ENCODE data around the gene DLK2.

DNA sequence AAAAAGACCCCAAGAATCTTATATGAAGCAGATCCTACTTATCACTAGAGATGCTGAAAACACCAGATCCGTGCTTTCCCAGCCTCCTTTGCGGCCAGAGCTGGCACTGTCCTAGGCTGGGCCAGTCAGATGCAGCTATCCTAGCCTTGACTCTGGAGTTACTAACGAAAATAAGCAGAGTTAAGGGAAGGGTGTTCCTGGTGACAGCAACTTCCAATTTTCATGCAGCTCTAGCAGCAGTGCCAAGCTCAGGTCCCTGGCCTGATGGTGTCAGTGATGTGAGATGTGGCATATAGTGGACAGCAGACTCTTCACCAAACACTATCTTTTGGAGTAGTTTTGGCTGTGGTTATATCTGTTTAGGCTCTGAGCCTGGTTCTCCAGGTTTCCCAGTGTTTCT is 53.6 kb downstream of the DLK2 start:
- TF ChIP-seq, protein P1, sequence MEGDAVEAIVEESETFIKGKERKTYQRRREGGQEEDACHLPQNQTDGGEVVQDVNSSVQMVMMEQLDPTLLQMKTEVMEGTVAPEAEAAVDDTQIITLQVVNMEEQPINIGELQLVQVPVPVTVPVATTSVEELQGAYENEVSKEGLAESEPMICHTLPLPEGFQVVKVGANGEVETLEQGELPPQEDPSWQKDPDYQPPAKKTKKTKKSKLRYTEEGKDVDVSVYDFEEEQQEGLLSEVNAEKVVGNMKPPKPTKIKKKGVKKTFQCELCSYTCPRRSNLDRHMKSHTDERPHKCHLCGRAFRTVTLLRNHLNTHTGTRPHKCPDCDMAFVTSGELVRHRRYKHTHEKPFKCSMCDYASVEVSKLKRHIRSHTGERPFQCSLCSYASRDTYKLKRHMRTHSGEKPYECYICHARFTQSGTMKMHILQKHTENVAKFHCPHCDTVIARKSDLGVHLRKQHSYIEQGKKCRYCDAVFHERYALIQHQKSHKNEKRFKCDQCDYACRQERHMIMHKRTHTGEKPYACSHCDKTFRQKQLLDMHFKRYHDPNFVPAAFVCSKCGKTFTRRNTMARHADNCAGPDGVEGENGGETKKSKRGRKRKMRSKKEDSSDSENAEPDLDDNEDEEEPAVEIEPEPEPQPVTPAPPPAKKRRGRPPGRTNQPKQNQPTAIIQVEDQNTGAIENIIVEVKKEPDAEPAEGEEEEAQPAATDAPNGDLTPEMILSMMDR (IDR thresholded peaks at IDR 0.05; ENCODE audit: insufficient read depth, low read length, poor library complexity, severe bottlenecking) = no peak
- no peak for TF ChIP-seq EZH2phosphoT487 (conservative IDR thresholded peaks at IDR 0.05; ENCODE audit: low read length)
